HG03469 (cell line): Measurements from ENCODE around the gene POLA1.
A peak's percentile ranks its signal among the peaks of the same experiment; 100 is the strongest.

Experiments used
- ATAC-seq: cut with Tn5 transposase; IDR thresholded peaks from one replicate; pipeline ENCODE4 v1.9.1; 2021; ENCODE audit warnings: mild to moderate bottlenecking, moderate library complexity, moderate number of reproducible peaks; ENCODE audit not compliant: unreplicated experiment

The POLA1 gene

DNA sequence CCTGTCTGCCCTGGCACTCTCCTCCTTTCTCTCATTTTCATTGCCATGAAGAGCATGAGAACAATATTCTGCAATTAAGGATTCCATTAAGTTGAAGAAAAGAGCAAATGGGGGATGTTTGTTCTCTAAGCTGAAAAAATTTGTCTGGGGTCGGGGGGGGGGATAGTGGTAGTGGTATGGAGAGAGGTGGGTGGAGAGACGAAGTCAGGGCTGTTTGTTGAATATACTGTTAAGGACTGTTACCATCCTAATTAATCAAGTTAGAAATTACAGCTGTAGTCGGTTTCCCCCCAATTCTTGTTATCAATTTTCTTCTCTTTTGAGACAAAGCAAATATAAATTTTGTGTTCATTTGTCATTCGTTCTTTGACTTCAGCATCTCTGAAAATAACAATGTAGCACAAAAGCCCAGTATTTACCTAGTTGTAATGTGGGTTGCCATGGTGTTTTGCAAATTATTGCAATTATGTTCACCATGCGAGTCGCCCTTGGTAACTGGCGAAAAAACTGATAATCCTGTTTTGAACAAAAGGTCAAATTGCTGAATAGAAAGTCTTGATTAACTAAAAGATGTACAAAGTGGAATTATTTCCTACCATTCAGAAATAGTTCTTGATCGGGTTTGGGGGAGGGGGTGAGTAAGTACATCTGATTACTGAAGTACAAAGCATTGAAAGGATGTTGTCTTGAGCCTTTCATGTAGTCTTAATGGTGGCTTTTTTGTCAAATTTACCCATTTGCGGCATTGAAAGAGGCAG is 183.0 kb downstream of the POLA1 start:
- ATAC-seq, result no peak

DNA sequence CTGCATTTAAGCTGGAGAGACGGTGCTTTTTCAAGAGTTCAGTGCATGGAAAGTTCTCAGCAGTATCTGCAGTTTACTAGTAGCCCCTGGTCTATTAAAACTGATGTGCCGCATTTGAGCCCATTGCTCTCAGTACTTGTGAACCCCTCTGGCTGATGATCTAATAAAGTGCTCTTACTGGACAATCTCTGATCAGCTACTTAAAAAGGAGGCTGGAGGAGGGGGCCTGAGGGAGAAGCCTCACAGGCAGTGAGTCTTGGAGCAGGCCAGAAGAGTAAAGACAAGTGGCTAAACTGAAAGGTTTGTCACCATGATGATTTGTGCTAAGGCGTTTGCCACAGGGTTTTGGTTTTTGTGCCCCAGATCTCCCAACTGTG is 183.6 kb downstream of the POLA1 start:
- ATAC-seq, result no peak

DNA sequence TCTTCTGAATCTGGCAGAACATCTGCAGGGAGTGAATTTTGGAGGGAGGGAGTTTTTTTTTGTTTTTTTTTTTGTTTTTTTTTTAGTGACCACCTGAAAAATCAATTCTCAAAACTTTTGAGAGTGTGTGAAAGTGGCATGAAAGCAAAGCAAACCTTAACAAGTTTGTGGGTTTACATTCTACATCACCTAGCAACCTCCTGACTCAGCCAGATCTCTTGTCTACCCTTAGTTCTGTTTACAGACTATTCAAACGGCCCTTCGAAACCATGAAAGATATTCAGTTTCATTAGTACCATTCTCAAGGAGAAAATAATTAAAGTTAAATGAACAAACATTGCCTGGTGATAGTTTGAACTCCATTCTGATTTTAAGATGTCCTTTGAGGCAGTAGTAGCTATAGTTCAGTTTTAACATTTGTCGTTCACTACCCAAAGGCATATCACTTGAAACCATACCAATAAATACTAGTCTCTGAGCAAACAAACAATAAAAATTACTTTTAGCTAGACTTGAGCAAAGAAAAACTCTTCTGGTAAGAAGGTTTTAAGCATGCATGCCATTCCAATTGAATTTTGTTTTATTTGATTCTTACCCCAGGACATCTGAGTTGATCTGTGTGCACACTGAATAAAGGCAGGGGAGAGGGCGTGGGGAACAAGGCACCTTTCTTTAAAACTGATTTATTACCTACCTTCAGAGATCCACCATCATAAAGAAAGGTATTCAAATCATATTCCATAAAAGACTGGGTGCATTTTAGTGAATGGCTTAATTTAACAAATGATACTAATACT is 184.3 kb downstream of the POLA1 start:
- ATAC-seq, result no peak

DNA sequence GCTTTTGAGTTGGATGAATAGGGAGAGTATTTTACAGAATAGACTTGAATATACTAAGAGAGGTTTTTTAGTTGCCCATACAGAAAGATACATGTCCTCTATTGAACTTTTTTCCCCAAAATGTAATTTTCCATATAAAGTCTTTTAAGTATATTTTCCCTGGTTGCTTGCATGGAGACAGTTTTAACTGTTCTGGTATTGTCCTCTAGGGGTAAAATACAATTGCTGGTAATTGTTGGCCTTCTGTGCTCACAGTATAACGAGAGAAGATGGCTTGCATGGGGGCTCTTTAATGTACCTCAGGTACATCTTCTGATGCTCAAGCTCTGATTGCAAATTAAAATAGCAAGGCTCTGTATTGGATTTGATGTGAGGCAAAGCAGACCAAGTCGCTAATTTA is 186.0 kb downstream of the POLA1 start:
- ATAC-seq, result no peak

DNA sequence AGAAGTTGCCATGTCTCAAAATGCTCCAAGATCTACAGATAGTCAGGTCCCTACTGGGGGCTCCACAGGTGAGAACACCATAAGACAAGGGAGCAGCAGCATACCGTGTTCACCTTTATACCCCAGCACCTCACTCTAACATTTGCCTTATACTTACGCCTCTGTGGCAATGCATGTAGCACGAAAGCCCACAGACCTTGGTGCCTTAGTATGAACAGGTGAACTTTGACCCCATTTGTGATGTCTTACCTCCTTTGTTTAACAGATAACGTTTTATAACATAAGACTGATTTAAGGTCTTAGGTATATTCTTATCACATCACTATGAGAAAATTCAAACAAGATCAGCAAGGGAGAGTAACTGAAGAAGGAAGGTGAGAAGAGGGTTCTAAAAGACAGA is 193.2 kb downstream of the POLA1 start:
- ATAC-seq, result no peak

DNA sequence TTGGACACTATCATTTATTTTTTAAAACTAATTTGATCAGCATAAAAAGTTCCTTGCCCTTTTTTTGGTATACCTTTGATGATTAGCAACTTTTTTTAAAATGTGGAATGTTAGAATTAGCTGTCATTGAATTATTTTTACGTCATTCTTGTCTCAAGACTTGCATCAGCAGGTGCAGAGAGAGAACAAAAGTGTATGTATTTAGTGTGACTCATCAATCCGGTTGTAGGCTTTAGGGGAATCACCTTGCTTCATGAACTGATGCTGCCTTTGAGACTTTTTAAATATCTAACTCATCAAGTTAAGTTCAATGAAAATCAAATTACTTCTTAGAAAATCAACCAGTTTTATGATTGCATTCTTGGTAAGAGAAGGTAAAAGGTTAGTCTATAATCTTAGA is 197.0 kb downstream of the POLA1 start:
- no peak for ATAC-seq

DNA sequence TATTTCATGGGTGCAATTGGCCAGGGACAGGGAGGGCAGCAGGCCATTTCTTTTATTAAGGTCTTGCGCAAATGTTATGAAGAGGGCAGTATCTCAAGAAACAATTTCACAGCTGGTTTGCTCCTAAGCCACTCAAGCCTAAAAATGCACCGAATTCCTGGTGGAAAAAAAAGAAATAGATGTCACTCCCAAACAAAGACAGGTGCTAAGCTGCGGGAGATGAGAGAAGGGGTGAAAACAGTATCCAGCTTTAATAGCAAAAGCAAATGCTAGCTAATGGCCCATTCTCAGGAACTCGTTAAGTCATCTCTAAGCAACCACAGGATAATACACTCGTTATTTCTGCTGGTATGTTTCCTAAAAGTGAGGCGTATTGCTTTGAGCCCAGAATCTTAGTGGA is 205.7 kb downstream of the POLA1 start:
- no peak for ATAC-seq

DNA sequence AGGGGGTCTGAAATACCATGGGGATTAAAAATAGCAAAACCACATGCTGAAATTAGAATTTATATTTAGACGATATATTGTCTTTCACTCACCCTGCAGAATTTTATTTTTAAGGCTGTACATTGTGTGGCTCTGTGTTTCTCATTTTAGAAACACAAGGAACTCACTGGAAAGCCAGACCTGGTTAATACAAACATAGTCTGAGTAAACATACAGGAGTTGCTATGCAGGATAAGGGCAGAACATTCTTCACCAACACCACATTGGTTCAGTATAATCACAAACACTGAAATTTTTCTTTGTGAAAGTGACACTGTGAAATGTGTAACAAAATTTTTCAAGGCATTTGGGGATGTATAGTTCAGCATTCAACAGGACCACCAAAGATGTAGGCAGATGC is 206.5 kb downstream of the POLA1 start:
- ATAC-seq, result no peak

DNA sequence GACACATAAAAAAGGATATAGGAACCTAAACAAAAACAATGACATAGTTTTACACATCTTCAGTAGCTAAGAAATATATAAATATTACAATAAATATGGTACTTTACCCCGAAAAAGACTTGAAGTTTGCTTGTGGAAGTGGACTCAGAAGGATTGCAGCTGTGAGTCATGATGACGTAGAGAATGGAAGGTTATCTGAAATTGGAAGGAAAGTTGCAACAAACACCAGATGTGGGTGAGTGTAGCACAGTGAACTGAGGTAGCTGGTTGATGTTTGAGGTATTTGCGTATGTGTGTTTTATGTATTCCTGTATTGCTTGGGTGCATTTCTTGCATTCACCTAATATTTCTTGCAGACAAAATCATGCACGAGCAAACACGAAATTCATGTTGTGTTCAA is 209.1 kb downstream of the POLA1 start:
- no peak for ATAC-seq

DNA sequence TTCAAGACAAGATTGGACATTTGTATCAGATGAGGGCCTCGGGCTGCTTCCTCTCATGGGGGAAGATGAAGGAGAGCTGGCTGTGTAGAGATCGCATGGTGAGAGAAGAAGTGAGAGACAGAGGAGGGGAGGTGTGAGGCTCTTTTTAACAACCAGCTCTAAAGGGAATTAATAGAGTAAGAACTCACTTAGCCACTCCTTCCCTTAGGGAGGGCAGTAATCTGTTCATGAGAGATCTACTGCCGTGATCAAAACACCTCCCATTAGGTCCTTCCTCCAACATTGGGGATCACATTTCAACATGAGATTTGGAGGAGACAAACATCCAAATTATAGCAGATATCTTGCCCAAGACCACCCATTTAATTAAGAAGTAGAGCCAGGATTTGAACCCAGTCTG is 225.0 kb downstream of the POLA1 start:
- no peak for ATAC-seq

DNA sequence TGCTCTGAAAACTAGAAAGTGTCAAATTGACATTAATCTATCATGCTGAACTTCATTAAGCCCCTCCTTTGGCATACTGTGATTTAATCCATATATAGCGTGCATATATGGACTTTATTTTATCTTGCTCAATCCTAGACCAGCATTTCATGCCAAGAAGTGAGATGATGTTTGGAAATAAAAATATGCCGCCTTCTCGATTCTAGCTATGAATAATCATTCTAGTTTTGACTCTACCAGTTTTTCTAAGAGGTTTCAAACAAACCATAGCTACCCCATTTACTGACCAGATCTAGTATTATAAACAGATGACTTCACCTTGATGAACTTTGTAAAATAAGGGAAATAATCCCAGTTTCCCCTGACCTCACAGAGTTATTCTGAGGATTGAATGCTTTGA is 227.1 kb downstream of the POLA1 start:
- ATAC-seq, result peak; percentile 62

DNA sequence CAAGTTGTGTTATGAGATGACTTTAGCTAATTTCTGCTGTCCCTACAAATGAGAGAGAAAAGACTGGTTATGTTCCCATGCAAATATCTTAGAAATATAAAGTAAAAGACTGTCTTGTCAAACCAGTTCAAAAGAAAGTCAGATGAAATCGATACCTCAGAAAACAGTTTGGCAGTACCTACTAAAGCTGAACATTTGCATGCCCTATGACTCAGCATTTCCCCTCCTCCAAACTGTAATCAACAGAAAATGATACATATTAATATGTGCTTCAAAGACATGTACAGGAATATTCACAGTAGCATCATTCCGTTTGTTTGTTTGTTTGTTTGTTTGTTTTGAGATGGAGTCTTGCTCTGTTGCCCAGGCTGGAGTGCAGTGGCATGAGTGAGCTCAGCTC is 231.7 kb downstream of the POLA1 start:
- no peak for ATAC-seq

DNA sequence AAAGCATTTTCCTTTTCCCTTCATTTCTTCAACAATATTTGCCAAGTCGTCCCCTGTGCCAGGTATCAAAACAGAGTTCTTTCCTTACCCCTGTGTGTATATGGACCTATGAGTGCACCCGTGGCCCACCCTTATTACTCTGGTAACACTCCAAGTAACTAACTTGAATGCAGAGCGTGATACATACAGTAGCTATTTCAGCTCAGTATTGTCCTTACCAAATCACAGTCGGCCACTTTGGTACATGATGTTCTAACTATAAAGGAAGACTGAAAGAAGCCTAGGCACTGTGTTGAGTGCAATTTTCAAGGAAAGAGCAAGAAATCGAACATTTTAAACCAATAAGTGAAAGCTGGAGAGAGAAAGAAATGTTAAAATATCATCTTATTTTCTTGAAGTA is 233.7 kb downstream of the POLA1 start:
- no peak for ATAC-seq

DNA sequence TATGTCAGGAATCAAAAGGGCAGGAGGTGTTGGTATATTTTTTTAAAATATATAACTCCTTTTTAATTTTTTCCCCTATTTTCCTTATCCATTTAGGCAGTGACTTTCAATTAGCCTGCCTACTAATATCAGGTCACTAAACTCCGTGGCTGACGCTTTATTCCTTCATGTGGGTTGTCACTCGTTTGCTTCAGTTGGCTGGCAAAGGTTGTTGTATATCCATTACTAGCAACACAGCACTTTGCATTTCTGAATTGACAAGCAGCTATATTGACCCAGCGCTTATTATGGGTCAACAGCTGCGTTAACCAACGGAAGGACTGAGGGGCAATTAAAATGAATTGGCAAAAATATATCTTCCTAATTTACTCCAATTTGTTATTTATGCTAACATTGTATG is 234.4 kb downstream of the POLA1 start:
- no peak for ATAC-seq

DNA sequence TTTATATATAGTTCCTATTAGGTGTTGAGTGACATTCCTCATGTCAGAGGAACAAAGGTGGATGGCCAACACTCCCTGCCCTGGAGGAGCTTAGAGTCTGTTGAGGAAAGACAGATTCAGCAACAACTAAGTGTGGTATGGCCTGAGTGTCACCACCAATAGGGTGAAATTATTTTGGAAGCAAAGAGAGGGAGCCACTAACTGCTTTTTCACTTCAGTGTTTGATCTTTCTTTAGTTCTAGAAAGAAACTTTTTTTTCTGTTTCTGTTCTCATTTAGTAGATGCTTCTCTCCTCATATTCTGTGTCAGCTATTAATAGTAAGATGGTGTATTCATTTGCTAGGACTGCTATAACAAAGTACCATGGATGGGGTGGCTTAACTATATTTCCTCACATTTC is 240.6 kb downstream of the POLA1 start:
- ATAC-seq, result no peak

DNA sequence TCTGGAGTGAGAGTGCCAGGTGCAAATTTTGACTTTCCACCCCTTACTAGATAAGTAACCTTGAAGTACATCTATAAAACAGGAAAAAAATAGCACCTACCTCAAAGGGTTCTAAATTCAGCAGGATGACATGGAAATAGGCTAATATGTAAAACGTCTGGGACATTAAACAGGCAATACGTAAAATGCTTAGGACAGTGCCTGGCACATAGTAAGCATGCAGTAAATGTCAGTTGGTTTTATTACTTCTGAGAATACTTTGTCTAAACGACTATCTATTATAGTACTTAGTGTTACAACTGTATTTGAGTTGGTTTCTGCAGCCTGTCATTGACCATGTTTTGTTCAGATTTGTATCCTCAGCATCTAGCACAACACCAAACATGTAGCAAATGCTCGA is 251.3 kb downstream of the POLA1 start:
- no peak for ATAC-seq

DNA sequence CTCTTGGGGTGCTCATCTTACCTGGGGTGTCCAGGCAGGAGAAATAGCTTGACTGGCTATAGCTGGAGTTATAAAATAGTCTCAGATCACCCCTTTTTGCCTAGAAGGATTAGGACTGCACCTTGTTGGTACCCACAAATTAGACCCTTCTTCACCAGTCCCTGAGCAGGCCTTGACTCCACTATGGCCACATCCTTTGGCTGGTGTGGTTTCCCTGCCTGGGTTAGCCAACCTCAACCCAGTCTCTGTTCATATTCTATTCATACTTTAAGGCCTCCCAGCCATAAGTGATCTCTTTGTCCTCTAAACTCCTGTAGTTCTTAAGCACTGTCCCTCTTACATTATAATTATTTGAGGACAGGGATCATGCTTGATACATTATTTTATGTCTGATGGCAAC is 252.7 kb downstream of the POLA1 start:
- no peak for ATAC-seq

DNA sequence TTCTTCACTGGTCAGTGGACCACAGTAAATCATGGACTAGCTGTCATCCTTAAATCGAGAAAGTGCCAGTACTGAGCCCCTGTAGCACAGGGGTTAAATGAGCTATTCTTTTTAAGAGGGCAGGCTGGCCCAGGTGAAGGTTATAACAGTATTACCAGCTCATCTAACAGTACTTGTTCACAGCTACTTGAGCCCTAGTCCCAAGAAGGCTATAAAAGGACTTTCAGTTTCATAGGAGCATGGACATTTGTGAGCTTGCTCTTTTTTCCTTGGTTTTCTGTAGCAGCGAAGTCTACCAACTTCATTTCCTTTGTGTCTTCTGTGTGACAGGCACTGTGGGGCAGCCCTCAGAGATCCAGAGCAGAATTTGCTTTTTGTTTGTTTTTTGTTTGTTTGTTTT is 261.0 kb downstream of the POLA1 start:
- ATAC-seq, result no peak

DNA sequence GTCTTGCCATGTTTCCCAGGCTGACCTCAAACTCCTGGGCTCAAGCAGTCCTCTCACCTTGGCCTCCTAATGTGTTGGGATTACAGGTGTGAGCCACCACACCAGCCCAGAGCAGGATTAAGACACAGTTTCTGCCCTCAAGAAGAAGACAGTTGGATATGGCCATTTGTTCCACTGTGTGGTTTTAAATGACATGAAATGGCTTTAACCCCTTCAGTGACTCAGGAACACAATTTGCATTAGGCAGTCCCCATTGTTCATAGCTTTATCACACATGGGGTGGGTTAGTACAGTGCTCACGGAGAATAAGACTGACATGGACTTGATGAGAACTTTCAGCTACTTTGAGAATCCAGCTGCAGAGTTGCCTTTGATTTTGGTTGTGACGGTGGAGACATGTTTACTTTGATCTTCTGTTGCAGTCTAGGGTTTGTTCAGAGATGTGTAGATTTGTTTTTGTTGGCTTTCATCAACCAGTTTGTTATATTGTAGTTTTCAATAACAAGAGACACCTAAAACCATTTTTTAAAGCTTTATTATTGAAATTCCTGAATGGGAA is 261.7 kb downstream of the POLA1 start:
- no peak for ATAC-seq

DNA sequence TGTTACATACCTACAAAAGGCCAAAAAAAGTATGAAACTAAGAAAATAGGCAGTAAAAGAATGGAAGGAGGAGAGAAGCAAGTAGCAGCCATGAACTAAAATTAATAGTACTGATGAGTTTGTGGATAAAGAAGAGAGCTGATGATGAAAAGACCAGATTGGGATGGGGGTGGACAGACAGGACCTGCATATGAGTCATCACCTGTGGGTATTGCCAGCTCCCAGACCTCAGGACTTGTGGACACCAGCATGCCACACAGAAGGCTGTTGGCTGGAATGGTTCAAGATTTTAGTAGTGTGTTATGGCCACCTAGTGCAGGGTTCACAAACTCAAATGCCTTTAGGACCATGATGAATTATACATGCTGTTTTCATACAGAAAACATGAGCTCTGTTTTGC is 263.1 kb downstream of the POLA1 start:
- no peak for ATAC-seq

DNA sequence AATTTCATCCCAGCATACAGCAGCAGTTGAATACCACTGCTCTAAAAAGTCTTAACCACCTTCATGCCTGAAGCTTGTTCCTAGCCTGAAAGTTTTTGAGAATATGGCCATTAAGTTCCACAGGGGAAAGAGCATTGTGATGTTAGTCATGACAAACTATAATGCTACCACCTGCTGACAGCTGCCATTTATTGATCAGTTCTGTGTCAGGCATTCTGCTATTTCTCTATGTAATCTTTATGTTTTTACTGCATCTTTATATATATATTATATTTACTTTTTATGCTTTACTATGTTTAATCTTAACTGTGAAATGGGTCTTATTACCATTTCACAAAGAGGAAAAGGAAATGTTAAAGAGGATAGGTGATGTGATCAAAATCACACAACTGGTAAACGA is 268.1 kb downstream of the POLA1 start:
- no peak for ATAC-seq

DNA sequence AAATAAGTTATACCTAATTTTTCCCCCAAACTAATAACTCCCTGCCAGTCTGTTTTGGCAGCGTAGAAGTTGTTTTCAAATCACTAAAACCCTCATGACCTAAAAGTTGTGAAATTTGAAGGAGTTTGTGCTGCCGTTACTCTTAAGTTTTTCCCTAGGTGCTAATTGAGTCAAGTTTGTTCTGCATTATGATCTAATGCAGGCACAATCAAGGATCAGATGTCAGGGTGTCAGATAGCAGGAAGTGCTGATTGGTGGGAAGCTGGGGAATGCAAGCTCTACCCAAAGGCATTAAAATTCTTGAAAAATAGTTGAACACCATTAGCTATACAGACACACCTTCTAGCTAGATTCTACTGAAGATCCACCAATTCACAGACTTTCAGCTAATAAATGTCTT is 270.1 kb downstream of the POLA1 start:
- no peak for ATAC-seq
